Esophagus muscularis mucosa (tissue), 3 donors: ENCODE results near the gene NFATC1.

ENCODE experiments used
- POLR2A ChIP-seq: fragments of 450-650 bp; IDR thresholded peaks from one replicate; pipeline ENCODE4 v1.6.1; 2017; ENCODE audit warnings: antibody characterized with exemption, moderate library complexity, mild to moderate bottlenecking, low read depth
- POLR2AphosphoS5 ChIP-seq, 2 donors: sonication (generic); formaldehyde crosslinking; IDR thresholded peaks; one replicate each; pipeline ENCODE4 v1.6.1; 2017; ENCODE audit warnings: antibody characterized with exemption in 2 of 2
- TF ChIP-seq, protein P1 (sequence below), 3 experiments: fragments of 200-600 bp in 2 of 3; fragments of 450-650 bp in 1 of 3; sonication (generic) in 2 of 3; IDR thresholded peaks; one replicate each; pipeline ENCODE4 v1.5.1; 2017 to 2019; ENCODE audit warnings: antibody characterized with exemption in 3 of 3, mild to moderate bottlenecking in 2 of 3, moderate library complexity in 1 of 3

DNA sequence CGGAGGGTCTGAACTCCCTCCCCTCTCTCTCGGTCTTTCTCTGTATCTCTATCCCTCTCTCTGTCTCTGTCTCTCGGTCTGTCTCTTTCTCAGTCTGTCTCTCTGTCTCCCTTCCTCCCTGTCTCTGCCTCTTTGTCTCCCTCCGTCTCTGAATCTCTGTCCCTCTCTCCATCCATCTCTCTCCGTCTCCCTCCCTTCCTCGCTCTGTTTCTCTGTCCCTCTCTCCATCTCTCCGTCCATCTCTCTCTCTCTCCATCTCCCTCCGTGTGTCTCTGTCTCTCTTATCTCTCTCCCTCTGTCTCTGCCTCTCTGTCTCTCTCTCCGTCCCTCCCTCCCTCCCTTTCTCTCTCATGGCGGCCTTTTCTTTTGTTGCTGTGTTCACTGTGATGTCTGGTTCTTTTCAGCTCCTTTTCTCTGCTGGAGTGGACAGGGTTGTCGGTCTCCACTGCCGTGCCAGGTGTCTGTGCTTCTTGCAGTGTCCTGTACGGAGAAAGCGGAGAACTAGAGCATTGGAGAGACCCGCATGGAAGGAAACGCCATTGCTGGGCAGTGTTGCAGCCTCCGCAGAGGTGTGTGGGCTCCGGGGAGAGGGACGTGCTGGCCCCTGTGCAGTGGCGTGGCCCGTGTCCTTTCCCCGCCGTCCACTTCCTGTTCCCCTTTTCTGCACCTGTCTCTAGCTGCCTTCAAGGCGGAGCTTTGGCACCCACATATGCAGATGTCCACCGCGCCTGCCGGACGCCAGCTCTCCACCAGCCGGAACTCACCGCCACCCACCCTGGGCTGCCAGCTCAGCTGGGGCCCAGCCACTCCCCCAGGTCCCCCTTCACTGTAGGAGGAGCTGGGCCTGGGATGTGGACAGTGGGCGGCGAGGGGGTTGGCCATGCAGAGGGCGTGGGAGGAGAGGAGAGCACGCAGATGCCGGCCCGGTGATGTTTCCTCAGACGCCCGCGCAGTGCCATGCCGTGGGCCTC is 113.1 kb downstream of the NFATC1 start:
- TF ChIP-seq, protein P1, sequence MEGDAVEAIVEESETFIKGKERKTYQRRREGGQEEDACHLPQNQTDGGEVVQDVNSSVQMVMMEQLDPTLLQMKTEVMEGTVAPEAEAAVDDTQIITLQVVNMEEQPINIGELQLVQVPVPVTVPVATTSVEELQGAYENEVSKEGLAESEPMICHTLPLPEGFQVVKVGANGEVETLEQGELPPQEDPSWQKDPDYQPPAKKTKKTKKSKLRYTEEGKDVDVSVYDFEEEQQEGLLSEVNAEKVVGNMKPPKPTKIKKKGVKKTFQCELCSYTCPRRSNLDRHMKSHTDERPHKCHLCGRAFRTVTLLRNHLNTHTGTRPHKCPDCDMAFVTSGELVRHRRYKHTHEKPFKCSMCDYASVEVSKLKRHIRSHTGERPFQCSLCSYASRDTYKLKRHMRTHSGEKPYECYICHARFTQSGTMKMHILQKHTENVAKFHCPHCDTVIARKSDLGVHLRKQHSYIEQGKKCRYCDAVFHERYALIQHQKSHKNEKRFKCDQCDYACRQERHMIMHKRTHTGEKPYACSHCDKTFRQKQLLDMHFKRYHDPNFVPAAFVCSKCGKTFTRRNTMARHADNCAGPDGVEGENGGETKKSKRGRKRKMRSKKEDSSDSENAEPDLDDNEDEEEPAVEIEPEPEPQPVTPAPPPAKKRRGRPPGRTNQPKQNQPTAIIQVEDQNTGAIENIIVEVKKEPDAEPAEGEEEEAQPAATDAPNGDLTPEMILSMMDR (IDR thresholded peaks at IDR 0.05), result no peak
- TF ChIP-seq POLR2AphosphoS5 (IDR thresholded peaks at IDR 0.05), result no peak
- no peak for TF ChIP-seq POLR2A
